OCI-M2 (cell line): ENCODE data around the gene CTSC.
"Not testable (repeated sequence)": the region's sequence is repeated elsewhere in the genome, so short reads cannot be mapped to it uniquely, and the experiment has no call there.

ENCODE experiments used
- DNase-seq: peaks from one replicate; lab custom pipeline; 2025; ENCODE audit not compliant: unreplicated experiment; lab: John Stamatoyannopoulos, UW

The CTSC gene

GRCh38 chr11:88284336-88285050, 53.0 kb downstream of the CTSC start:
- no peak for DNase-seq

- DNase-seq, result no peak
Observed at GRCh38 chr11:88282747-88283515, 54.6 kb downstream of the CTSC start.

GRCh38 chr11:88281317-88281712, 56.2 kb downstream of the CTSC start:
- DNase-seq, result no peak

GRCh38 chr11:88280673-88281316, 56.7 kb downstream of the CTSC start:
- no peak for DNase-seq

- DNase-seq, result no peak
Observed at GRCh38 chr11:88277349-88277915, 60.1 kb downstream of the CTSC start.

GRCh38 chr11:88275636-88276035, 61.9 kb downstream of the CTSC start:
- no peak for DNase-seq

GRCh38 chr11:88266919-88267318, 70.6 kb downstream of the CTSC start:
- no peak for DNase-seq

- DNase-seq, result no peak
Observed at GRCh38 chr11:88266157-88266556, 71.4 kb downstream of the CTSC start.

- DNase-seq, result no peak
Observed at GRCh38 chr11:88259431-88259830, 78.1 kb downstream of the CTSC start.

- DNase-seq, result no peak
Observed at GRCh38 chr11:88252208-88252607, 85.3 kb downstream of the CTSC start.

- DNase-seq, result no peak
Observed at GRCh38 chr11:88250566-88251242, 86.8 kb downstream of the CTSC start.

- DNase-seq, result no peak
Observed at GRCh38 chr11:88249706-88250105, 87.8 kb downstream of the CTSC start.

GRCh38 chr11:88246696-88247095, 90.8 kb downstream of the CTSC start:
- no peak for DNase-seq

- DNase-seq, result not testable (repeated sequence)
Observed at GRCh38 chr11:88245576-88245975, 92.0 kb downstream of the CTSC start.
